Hepatocyte (in vitro differentiated cells): ENCODE measurements around the gene PACRG. TPM values are rescaled to one million over a fixed set of nuclear protein-coding genes. Genes with fewer than 3 reads are reported as not detected.

ENCODE experiments used
- DNase-seq: peaks from one replicate; pipeline ENCODE4 v3.0.0-alpha.2; 2016; ENCODE audit warnings: low spot score
- H2AFZ ChIP-seq: fragments of 200-600 bp; sonication (generic); 2 replicates; pipeline ENCODE4 v1.6.0; 2016; ENCODE audit warnings: antibody characterized with exemption, mild to moderate bottlenecking
- H3K27ac ChIP-seq: fragments of 200-600 bp; sonication (generic); 2 replicates; pipeline ENCODE4 v1.5.1; 2016; ENCODE audit warnings: mild to moderate bottlenecking
- H3K27me3 ChIP-seq: fragments of 200-600 bp; sonication (generic); 2 replicates; pipeline ENCODE4 v1.6.1; 2016
- H3K36me3 ChIP-seq: fragments of 200-600 bp; sonication (generic); replicated peaks from 2 replicates; pipeline ENCODE4 v1.5.1; 2016; ENCODE audit warnings: low read depth; ENCODE audit not compliant: insufficient read depth
- H3K4me1 ChIP-seq: fragments of 200-600 bp; sonication (generic); 2 replicates; pipeline ENCODE4 v1.5.1; 2016; ENCODE audit warnings: mild to moderate bottlenecking, moderate library complexity; ENCODE audit not compliant: insufficient read depth
- H3K4me2 ChIP-seq: fragments of 200-600 bp; sonication (generic); 2 replicates; pipeline ENCODE4 v1.6.0; 2016
- H3K4me3 ChIP-seq: fragments of 200-600 bp; sonication (generic); 2 replicates; pipeline ENCODE4 v1.5.1; 2016; ENCODE audit warnings: mild to moderate bottlenecking
- H3K79me2 ChIP-seq: fragments of 200-600 bp; sonication (generic); 2 replicates; pipeline ENCODE4 v1.6.0; 2017; ENCODE audit warnings: mild to moderate bottlenecking
- H3K9me2 ChIP-seq: fragments of 200-600 bp; sonication (generic); replicated peaks from 2 replicates; pipeline ENCODE4 v1.6.0; 2017; ENCODE audit warnings: mild to moderate bottlenecking; ENCODE audit not compliant: insufficient read depth
- H3K9me3 ChIP-seq: fragments of 200-600 bp; sonication (generic); 2 replicates; pipeline ENCODE4 v1.5.1; 2016; ENCODE audit warnings: low read depth, mild to moderate bottlenecking
- H4K20me1 ChIP-seq: fragments of 200-600 bp; sonication (generic); 2 replicates; pipeline ENCODE4 v1.6.0; 2016; ENCODE audit warnings: mild to moderate bottlenecking; ENCODE audit not compliant: insufficient read depth, poor library complexity, severe bottlenecking
- EZH2 ChIP-seq: fragments of 200-600 bp; sonication (generic); IDR thresholded peaks from 2 replicates; pipeline ENCODE4 v1.6.1; 2016; ENCODE audit warnings: antibody characterized with exemption, mild to moderate bottlenecking, borderline replicate concordance
- EZH2phosphoT487 ChIP-seq: fragments of 200-600 bp; sonication (generic); IDR thresholded peaks from one replicate; pipeline ENCODE4 v1.6.1; 2018; ENCODE audit warnings: antibody characterized with exemption, mild to moderate bottlenecking, low read depth, moderate library complexity; ENCODE audit not compliant: unreplicated experiment, severe bottlenecking
- WGBS: methylation state at CpG from one replicate; pipeline ENCODE4 v1.1.6; 2016; ENCODE audit warnings: low lambda C conversion rate; ENCODE audit errors: missing lambda C conversion rate; 5-methylcytosine and 5-hydroxymethylcytosine counted together
- polyA plus RNA-seq: library from polyadenylated mRNA; unstranded; fragments of >200 nt; fragmentation: Nextera tagmentation; extraction: Ambion mirVana; gene quantifications from 2 replicates; pipeline ENCODE4 v1.2.1, GENCODE V29; 2016
- total RNA-seq: library from RNA; depleted of rRNA; stranded (reverse); fragments of >200 nt; gene quantifications from 2 replicates; pipeline ENCODE4 v1.2.3, GENCODE V29; 2014
- TF ChIP-seq, protein P1 (sequence below): fragments of 200-600 bp; sonication (generic); IDR thresholded peaks from 2 replicates; pipeline ENCODE4 v1.5.1; 2016; ENCODE audit warnings: antibody characterized with exemption, mild to moderate bottlenecking; ENCODE audit not compliant: poor library complexity

Gene PACRG
- total and polyA plus RNA-seq, 2 experiments from 2014 or later, result 0.91 to 2.6 TPM

DNA sequence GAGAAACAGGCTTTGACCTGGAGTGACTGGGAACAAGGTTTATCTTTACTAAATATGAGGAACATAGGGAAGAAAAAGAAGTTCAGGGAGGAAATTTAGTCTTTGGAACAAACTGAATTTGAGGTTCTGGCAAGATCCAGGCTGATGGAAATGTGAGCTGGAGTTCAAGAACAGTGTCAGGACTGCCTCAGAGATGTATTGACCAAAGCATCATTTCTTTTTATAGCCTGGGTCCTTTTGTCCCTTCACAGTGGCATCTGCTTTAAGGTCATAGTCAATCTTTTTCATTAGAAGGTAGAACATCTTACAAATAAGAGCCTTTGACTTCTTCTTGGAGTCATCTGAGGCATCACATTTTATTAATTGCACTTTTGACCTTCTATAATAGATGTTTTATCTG is 360.2 kb downstream of the PACRG start:
- H3K36me3 ChIP-seq, result no peaks in the 10 kb centered on the region
- DNase-seq, result no peak
- H3K4me2 ChIP-seq, result no peak overlapping the region
- no peaks in the 10 kb centered on the region for H4K20me1 ChIP-seq
- TF ChIP-seq EZH2phosphoT487, result no peak
- TF ChIP-seq, protein P1, sequence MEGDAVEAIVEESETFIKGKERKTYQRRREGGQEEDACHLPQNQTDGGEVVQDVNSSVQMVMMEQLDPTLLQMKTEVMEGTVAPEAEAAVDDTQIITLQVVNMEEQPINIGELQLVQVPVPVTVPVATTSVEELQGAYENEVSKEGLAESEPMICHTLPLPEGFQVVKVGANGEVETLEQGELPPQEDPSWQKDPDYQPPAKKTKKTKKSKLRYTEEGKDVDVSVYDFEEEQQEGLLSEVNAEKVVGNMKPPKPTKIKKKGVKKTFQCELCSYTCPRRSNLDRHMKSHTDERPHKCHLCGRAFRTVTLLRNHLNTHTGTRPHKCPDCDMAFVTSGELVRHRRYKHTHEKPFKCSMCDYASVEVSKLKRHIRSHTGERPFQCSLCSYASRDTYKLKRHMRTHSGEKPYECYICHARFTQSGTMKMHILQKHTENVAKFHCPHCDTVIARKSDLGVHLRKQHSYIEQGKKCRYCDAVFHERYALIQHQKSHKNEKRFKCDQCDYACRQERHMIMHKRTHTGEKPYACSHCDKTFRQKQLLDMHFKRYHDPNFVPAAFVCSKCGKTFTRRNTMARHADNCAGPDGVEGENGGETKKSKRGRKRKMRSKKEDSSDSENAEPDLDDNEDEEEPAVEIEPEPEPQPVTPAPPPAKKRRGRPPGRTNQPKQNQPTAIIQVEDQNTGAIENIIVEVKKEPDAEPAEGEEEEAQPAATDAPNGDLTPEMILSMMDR, result no peak
- no peak for TF ChIP-seq EZH2
- no peaks in the 10 kb centered on the region for H3K4me1 ChIP-seq
- H2AFZ ChIP-seq, result no peak overlapping the region
- no peaks in the 10 kb centered on the region for H3K9me3 ChIP-seq
- no peaks in the 10 kb centered on the region for H3K9me2 ChIP-seq
- H3K4me3 ChIP-seq, result no peak overlapping the region
- no peak overlapping the region for H3K27ac ChIP-seq
- H3K27me3 ChIP-seq, result no peaks in the 10 kb centered on the region
- H3K79me2 ChIP-seq, result no peaks in the 10 kb centered on the region

- Histone ChIP-seq H2AFZ (no peak overlapping the region), H3K27me3 (no peaks in the 10 kb centered on the region), H3K9me3 (no peaks in the 10 kb centered on the region), H3K9me2 (no peaks in the 10 kb centered on the region), H3K27ac (no peak overlapping the region), H3K4me2 (no peak overlapping the region), H3K79me2 (no peaks in the 10 kb centered on the region), H3K4me1 (no peaks in the 10 kb centered on the region), H4K20me1 (no peaks in the 10 kb centered on the region), H3K36me3 (no peaks in the 10 kb centered on the region), H3K4me3 (no peak overlapping the region)
- DNase-seq, result no peak
- TF ChIP-seq EZH2phosphoT487 (no peak), EZH2 (no peak)
- TF ChIP-seq, protein P1, result no peak
- WGBS, result 84% methylated on average over 7 of the region's 7 CpGs
These were observed 365.1 kb downstream of the PACRG start for GRCh38 chr6:163092876-163093275.

- Histone ChIP-seq H3K27me3 (no peaks in the 10 kb centered on the region), H3K79me2 (no peaks in the 10 kb centered on the region), H3K27ac (no peak overlapping the region), H3K4me2 (no peak overlapping the region), H3K9me3 (no peaks in the 10 kb centered on the region), H3K9me2 (no peaks in the 10 kb centered on the region), H3K4me1 (no peaks in the 10 kb centered on the region), H3K36me3 (no peaks in the 10 kb centered on the region), H2AFZ (no peak overlapping the region), H3K4me3 (no peak overlapping the region), H4K20me1 (no peaks in the 10 kb centered on the region)
- TF ChIP-seq, protein P1, result no peak
- TF ChIP-seq EZH2, result no peak
- no peak for TF ChIP-seq EZH2phosphoT487
- WGBS, result 96% methylated on average over 5 of the region's 5 CpGs
- no peak for DNase-seq
These were observed 367.1 kb downstream of the PACRG start for GRCh38 chr6:163094881-163095280.

- H3K27me3 ChIP-seq, result no peaks in the 10 kb centered on the region
- H3K4me3 ChIP-seq, result no peak overlapping the region
- TF ChIP-seq EZH2 (no peak), EZH2phosphoT487 (no peak)
- TF ChIP-seq, protein P1, result no peak
- WGBS, result 91% methylated on average over 9 of the region's 9 CpGs
- no peaks in the 10 kb centered on the region for H3K9me3 ChIP-seq
- H2AFZ ChIP-seq, result no peak overlapping the region
- H4K20me1 ChIP-seq, result no peaks in the 10 kb centered on the region
- H3K79me2 ChIP-seq, result no peaks in the 10 kb centered on the region
- no peak overlapping the region for H3K27ac ChIP-seq
- H3K9me2 ChIP-seq, result no peaks in the 10 kb centered on the region
- H3K4me2 ChIP-seq, result no peak overlapping the region
- no peaks in the 10 kb centered on the region for H3K36me3 ChIP-seq
- no peak for DNase-seq
- H3K4me1 ChIP-seq, result no peaks in the 10 kb centered on the region
These were observed 367.6 kb downstream of the PACRG start for GRCh38 chr6:163095401-163095800.
